GM19463 (cell line): ENCODE measurements around the gene CCDC146.
"Not testable (repeated sequence)": the region's sequence is repeated elsewhere in the genome, so short reads cannot be mapped to it uniquely, and the experiment has no call there.

Source experiments
- ATAC-seq: cut with Tn5 transposase; IDR thresholded peaks from one replicate; pipeline ENCODE4 v1.9.1; 2021; ENCODE audit warnings: mild to moderate bottlenecking, moderate library complexity; ENCODE audit not compliant: unreplicated experiment

Gene CCDC146

GRCh38 chr7:77199013-77199966 is 76.9 kb downstream of the CCDC146 start, which contains the start of gene FGL2:
Gene FGL2, minus strand, starts transcription at chr7:77199819. Its CDS starts 26 bp downstream, at chr7:77199793.
- ATAC-seq, result no peak

DNA sequence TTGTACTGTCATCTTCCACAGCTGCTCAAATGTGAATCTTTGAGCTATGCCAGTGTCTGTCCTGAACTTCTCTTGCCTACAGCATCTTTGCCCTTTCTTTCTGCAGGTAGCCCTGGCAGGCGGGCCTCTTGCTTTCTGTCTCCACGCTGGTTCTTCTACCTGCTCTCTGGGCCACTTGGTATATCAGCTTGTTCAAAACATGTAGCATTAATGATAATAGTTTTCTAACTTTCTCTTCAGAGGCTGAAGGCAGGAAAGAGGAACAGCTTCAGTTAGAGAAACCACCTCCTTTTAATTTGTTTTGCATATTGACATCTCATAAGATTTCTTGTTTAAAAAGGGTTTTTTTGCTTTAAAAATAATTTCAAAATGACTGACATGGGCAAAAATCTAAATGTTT is 78.1 kb downstream of the CCDC146 start:
- no peak for ATAC-seq

DNA sequence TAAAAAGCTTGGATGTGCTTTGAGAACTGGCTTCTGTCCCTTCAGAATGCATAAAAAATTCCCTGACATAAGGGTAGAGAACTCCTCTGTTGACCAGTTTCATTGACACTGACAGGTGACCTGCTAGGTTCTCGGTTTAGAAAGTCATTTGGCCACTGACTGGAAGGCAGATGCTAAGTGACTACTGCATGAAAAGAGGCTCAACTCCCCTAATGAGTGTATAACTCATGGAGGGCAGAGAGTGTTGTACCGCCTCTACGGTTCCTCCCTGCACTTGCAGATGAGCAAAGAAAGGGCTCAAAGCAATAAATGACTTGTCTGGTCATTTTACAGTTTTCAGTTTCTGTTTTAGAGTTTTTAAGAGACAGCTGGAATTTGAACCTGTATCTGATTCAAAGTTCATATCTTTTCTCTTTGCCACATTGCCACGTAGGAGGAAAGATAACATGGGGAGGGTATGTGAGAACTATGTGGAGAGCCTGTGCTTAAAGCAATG is 80.1 kb downstream of the CCDC146 start:
- ATAC-seq, result peak; percentile 93

DNA sequence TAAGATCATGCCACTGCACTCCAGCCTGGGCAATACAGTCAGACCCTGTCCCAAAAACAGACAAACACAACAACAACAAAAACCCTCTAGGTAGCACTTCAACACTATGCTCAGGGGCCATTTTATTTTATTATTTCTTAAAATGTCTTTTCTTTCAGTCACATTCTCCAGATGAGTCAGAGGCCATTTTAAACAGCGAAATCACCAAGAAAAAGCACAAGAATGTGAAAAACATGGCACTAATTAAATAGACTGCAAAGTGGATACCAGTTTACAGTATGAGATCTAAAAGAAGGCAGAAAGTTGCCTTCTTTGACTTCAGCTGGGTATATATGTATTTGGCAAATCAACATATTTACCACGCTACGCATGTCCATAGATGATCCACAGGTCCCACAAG is 83.3 kb downstream of the CCDC146 start:
- no peak for ATAC-seq

DNA sequence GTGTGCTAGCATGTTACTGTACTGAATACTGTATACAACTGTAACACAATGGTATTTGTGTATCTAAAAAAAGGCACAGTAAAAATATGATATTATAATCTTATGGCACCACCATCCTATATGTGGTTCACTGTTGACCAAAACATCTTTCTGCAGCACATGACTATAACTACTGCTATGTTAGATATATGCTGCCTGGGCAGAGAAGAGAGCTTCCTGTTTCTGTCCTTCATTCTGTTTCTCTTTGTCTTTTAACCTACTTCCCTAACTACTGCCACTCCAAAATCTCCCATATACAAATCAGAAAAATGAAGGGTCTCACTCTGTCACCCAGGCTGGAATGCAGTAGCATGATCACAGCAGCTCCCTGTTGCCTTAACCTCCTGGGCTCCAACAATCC is 86.0 kb downstream of the CCDC146 start:
- ATAC-seq, result no peak

GRCh38 chr7:77209479-77210139 is 87.2 kb downstream of the CCDC146 start:
- no peak for ATAC-seq

DNA sequence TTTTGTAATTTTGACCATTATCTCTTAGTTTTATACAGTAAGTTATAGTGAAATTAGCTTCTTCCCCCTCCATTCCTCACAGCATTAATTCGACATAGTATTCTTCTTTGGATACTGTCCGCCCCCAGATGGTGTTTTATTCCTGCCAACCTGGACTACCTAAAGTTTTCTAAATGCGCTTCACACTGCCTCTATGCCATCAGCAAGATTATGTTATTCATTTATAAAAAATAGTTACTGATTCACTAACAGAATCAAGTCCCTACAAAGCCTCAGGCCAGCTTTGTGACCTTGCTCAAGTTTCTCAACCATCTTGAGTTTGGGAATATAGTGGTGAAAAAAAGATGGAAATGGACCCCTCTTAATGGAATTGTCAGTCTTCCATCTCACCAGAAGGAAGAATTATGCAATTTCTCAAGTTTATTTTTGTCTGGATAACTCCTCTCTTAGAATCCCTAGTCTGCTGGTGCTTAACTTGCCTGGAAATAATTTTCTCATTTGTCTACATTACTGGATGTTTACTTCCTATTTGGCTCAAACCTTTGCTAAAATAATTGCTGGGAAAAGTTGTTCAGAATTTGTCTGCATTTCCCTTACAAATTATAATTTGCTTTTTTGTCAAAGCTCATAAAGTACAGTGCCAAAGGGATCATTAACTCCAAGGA is 93.9 kb downstream of the CCDC146 start:
- no peak for ATAC-seq

- ATAC-seq, result no peak
Observed at GRCh38 chr7:77217474-77218185, 95.2 kb downstream of the CCDC146 start.

GRCh38 chr7:77219701-77220331 is 97.4 kb downstream of the CCDC146 start:
- not testable (repeated sequence) for ATAC-seq

DNA sequence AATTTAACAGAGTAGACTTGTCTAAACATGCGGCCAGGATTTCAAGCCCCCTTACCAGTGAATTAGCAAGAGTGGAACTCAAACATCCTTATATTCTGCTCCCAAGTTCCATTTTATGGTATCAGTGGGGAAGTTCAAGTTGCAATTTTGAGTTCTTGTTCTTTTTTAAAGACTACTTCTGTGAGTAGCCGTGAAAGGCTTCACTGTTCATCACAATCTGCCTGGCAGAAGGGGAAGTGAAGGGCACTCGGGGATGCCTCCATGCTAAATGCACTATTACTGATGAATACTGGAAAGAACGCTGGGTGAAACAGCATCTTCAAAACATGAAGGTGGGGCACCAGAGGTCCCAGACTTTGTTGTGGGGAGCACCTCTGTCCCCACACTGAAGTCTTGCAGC is 99.7 kb downstream of the CCDC146 start:
- no peak for ATAC-seq

- no peak for ATAC-seq
Observed at GRCh38 chr7:77222819-77223218, 100.4 kb downstream of the CCDC146 start.

GRCh38 chr7:77223261-77223660 is 100.8 kb downstream of the CCDC146 start:
- no peak for ATAC-seq

DNA sequence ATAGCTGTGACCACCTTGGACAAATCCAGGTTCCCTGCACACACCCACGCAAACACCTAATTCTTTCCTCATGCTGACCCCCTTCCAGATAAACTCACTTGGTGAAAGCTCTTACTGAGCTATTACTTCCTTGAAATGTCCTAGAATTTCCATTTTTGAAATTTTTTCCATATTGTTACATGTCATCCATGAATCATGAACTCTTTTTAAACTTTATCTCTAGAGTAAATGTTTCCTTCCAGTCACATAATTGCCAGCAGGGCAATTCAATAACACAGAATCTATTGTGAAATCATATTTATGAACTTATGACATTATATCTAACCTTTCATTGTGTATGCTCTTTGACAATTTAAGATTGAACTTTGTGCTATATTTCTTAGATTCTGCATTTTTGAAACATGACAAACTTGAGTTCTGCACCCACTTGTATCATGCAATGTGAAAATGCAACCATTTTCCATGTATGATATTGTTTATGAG is 104.0 kb downstream of the CCDC146 start:
- ATAC-seq, result no peak

GRCh38 chr7:77228795-77229194 is 106.4 kb downstream of the CCDC146 start:
- ATAC-seq, result not testable (repeated sequence)

- no peak for ATAC-seq
Observed at GRCh38 chr7:77232467-77232866, 110.1 kb downstream of the CCDC146 start.

DNA sequence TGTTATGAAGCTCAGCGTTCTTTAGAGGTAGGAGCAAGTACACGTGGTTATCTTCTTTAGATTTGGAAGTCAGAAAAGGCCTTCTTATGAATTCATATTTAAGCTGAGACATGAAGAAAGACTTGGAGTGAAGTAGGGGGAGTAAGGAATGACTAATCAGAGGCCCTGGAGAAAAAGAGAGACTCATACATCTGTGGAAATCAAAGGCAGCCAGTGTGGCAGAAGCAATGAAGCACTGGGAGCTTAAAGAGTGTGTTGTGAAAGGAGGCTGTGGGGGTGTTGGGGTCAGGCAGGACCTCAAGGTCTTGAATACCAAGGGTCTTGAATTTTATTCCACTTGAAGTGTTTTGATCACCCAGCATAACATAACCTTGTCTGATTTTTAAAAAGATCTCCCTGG is 112.9 kb downstream of the CCDC146 start:
- no peak for ATAC-seq

DNA sequence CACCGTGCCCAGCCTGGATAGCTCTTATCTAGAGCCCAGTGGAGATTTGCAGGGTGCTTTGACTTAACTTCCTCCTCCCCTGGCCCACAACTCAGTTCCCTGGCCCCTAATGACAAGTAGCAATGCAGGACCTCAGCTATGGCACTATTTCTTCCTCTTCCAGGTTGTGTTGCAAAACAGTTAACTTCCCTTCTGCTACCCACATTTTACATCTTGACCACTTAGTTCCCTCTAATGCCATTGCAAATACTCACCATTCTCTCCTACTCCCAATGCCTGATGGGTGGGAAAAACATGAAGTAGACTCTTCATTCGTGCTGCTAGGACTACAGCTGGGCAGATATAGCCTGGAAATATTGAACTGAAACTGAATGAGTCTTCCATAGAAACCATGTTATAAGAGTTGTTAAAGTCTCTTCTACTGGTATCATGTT is 116.3 kb downstream of the CCDC146 start:
- no peak for ATAC-seq

DNA sequence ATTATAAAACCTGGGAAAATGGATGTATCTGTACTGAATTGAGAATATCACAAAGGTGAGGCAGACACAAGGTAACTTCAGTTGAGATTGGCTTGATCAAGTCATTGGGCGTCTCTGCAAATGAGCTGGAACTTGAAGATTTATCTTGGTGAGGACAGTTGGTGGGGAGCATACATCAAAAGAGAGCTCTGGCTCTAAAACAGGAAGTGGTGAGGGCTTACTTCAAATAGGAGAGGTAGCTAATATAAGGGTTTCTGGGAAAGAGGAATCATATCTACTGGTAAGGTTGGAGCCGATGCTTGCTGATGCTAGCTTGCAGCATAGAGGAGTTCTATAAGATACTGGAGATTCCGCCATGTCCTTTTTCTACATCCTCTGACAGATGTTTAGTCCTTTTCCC is 117.1 kb downstream of the CCDC146 start:
- ATAC-seq, result no peak

DNA sequence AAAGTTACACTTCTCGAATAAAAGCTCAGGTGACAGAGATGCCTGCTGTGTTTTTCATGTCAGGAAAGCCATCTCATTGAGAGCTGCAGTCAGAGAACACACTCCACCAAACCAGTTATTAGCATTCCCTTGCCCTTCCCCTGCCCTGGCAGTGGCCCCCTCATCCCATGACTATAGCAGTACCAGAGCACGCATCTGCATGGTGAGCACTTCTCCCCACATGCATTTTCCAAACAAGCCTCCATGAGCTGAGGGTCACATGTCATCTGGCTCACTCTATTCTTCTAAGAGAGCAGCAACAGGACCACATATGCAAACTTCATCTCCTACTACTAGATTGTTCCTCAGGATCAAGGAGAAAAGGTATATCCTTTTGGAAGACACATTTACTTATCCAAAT is 119.7 kb downstream of the CCDC146 start:
- no peak for ATAC-seq

GRCh38 chr7:77242554-77242953 is 120.1 kb downstream of the CCDC146 start:
- ATAC-seq, result no peak
